GM12878 (cell line): ENCODE measurements around the gene NRG3. TPM values are rescaled to one million over a fixed set of nuclear protein-coding genes. Genes with fewer than 3 reads are reported as not detected.

Source experiments
- ATAC-seq: fragments of 200-7000 bp; cut with Tn5 transposase; 3 replicates; pipeline ENCODE4 v1.9.1; 2020; ENCODE audit warnings: mild to moderate bottlenecking, moderate library complexity
- BruUV-seq: library from RNA; stranded (reverse); fragments of 400-500 nt; replicated peaks from 2 replicates; lab custom pipeline; 2021; lab: Mats Ljungman, UMichigan
- CTCF ChIA-PET: fragments of 300-600 bp; sonication (Branson Sonifier 250); formaldehyde crosslinking; extraction: SDS; loops from one replicate; lab custom pipeline; 2021; ENCODE audit warnings: inconsistent platforms; lab: Yijun Ruan, JAX
- POLR2A ChIA-PET: fragments of 350-600 bp; formaldehyde crosslinking; extraction: SDS; loops from one replicate; lab custom pipeline; 2021; ENCODE audit warnings: inconsistent platforms; lab: Charles Lee
- RAD21 ChIA-PET: fragments of 300-600 bp; sonication (Branson Sonifier 250); formaldehyde crosslinking; loops from one replicate; lab custom pipeline; 2023; ENCODE audit warnings: antibody characterized with exemption; ENCODE audit not compliant: unreplicated experiment; lab: Charles Lee
- SMC1A ChIA-PET: fragments of 300-600 bp; sonication (Branson Sonifier 250); formaldehyde crosslinking; loops from one replicate; lab custom pipeline; 2023; ENCODE audit not compliant: unreplicated experiment, uncharacterized antibody; lab: Charles Lee
- DNase-seq: peaks from one replicate; pipeline ENCODE4 v3.0.0-alpha.2; 2011; ENCODE audit warnings: low read depth, low spot score
- FAIRE-seq: peaks from 3 replicates; lab custom pipeline; 2011; peaks lifted over from hg19 to GRCh38; lab: Jason Lieb, UNC
- H2AFZ ChIP-seq: 2 replicates; pipeline ENCODE4 v1.6.0; 2011; ENCODE audit warnings: low read depth, low read length, control low read depth; ENCODE audit not compliant: control insufficient read depth
- H3K27ac ChIP-seq: 2 replicates; pipeline ENCODE4 v1.5.1; 2011; ENCODE audit warnings: control low read depth; ENCODE audit not compliant: control insufficient read depth, insufficient read depth
- H3K27me3 ChIP-seq, 2 experiments: replicated peaks in 1 of 2; 2 replicates each; pipeline versions ENCODE4 v1.6.0 to v1.6.1; 2011; ENCODE audit warnings: low read length in 1 of 2; ENCODE audit not compliant: control insufficient read depth in 2 of 2, insufficient read depth in 2 of 2
- H3K36me3 ChIP-seq, 2 experiments: 2 replicates each; pipeline ENCODE4 v1.5.1; 2011; ENCODE audit warnings: low read length in 1 of 2; ENCODE audit not compliant: control insufficient read depth in 2 of 2, insufficient read depth in 2 of 2
- H3K4me1 ChIP-seq: 2 replicates; pipeline ENCODE4 v1.6.1; 2011; ENCODE audit warnings: mild to moderate bottlenecking, low read length, moderate library complexity, mixed read lengths; ENCODE audit not compliant: control insufficient read depth, insufficient read depth
- H3K4me2 ChIP-seq: 2 replicates; pipeline ENCODE4 v1.6.0; 2011; ENCODE audit warnings: control low read depth; ENCODE audit not compliant: control insufficient read depth, insufficient read depth
- H3K4me3 ChIP-seq: fragments of 200-600 bp; sonication (generic); 2 replicates; pipeline ENCODE4 v1.5.1; 2016
- H3K79me2 ChIP-seq: 2 replicates; pipeline ENCODE4 v1.6.0; 2011; ENCODE audit warnings: low read length; ENCODE audit not compliant: control insufficient read depth, insufficient read depth
- H3K9ac ChIP-seq: 2 replicates; pipeline ENCODE4 v1.8.0; 2011; ENCODE audit warnings: low read length, control low read depth, mixed read lengths; ENCODE audit not compliant: control insufficient read depth, insufficient read depth
- H3K9me3 ChIP-seq: replicated peaks from 3 replicates; pipeline ENCODE4 v1.5.1; 2011; ENCODE audit warnings: mild to moderate bottlenecking, low read length; ENCODE audit not compliant: control insufficient read depth, insufficient read depth
- H4K20me1 ChIP-seq: 2 replicates; pipeline ENCODE4 v1.6.0; 2011; ENCODE audit not compliant: control insufficient read depth, insufficient read depth
- CREB1 ChIP-seq: IDR thresholded peaks from 2 replicates; pipeline ENCODE4 v1.6.1; 2012; ENCODE audit warnings: low read depth, mild to moderate bottlenecking, inconsistent platforms
- E4F1 ChIP-seq: fragments of 450-650 bp; IDR thresholded peaks from 2 replicates; pipeline ENCODE4 v1.6.1; 2018; ENCODE audit warnings: borderline replicate concordance, mild to moderate bottlenecking; ENCODE audit not compliant: partially characterized antibody
- JUNB ChIP-seq: IDR thresholded peaks from 2 replicates; pipeline ENCODE4 v1.6.1; 2016; ENCODE audit warnings: antibody characterized with exemption, mild to moderate bottlenecking
- KLF5 ChIP-seq: fragments of 450-650 bp; IDR thresholded peaks from 2 replicates; pipeline ENCODE4 v1.6.1; 2014; ENCODE audit warnings: mild to moderate bottlenecking; ENCODE audit not compliant: partially characterized antibody
- NRF1 ChIP-seq: conservative IDR thresholded peaks from 2 replicates; pipeline ENCODE4 v1.6.1; 2011; ENCODE audit warnings: mild to moderate bottlenecking, low read depth, low read length, improper control_type of control experiment
- RAD51 ChIP-seq: fragments of 450-650 bp; IDR thresholded peaks from 2 replicates; pipeline ENCODE4 v1.6.1; 2016; ENCODE audit warnings: moderate library complexity, mild to moderate bottlenecking, inconsistent platforms
- USF1 ChIP-seq: IDR thresholded peaks from 2 replicates; pipeline ENCODE4 v1.6.1; 2011; ENCODE audit warnings: borderline replicate concordance, low read depth, mild to moderate bottlenecking, moderate library complexity, mixed read lengths, low read length; ENCODE audit not compliant: insufficient read depth; ENCODE audit errors: extremely low read length
- WGBS: methylation state at CpG from one replicate; pipeline ENCODE4 v1.1.6; 2016; ENCODE audit warnings: low lambda C conversion rate; ENCODE audit not compliant: insufficient replicate concordance, insufficient coverage; ENCODE audit errors: missing lambda C conversion rate; 5-methylcytosine and 5-hydroxymethylcytosine counted together
- in situ Hi-C: fragments of 300-500 bp; cut with MboI; formaldehyde crosslinking; loops from 9 replicates; pipeline ENCODE4 v1.14.3; 2018; ENCODE audit warnings: mixed read lengths
- intact Hi-C: fragments of 100-400 bp; cut with micrococcal nuclease; formaldehyde crosslinking; loops from one replicate; pipeline ENCODE4 v1.14.2; 2022; ENCODE audit not compliant: unreplicated experiment
- polyA plus RNA-seq, 11 experiments: library from polyadenylated mRNA; depleted of rRNA in 4 of 11; unstranded in 6 of 11; stranded (reverse) in 5 of 11; fragments of >200 nt; fragmentation: Nextera tagmentation in 4 of 11; fragmentation: Illumina TruSeq in 1 of 11; extraction: Ambion mirVana in 4 of 11; extraction: Trizol in 1 of 11; gene quantifications; 1 replicate in 1 of 11; 2 replicates in 10 of 11; pipeline versions ENCODE4 v1.2.1 to v1.2.3, GENCODE V29; 2011 to 2016; ENCODE audit warnings: inconsistent platforms in 2 of 11, missing spikeins in 2 of 11, low read depth in 1 of 11
- total RNA-seq, 4 experiments: library from RNA; depleted of rRNA in 3 of 4; stranded (reverse); fragments of >200 nt in 3 of 4; fragmentation: Illumina TruSeq in 1 of 4; extraction: Trizol in 1 of 4; gene quantifications; 2 replicates each; pipeline versions ENCODE4 v1.2.1 to v1.2.3, GENCODE V29; 2013 to 2021
- TF ChIP-seq, protein P1 (sequence below): fragments of 450-650 bp; formaldehyde crosslinking; IDR thresholded peaks from 2 replicates; pipeline ENCODE4 v1.4.0; 2022; ENCODE audit warnings: mild to moderate bottlenecking, moderate library complexity
- TF ChIP-seq, protein P2 (sequence below): fragments of 450-650 bp; IDR thresholded peaks from 2 replicates; pipeline ENCODE4 v1.6.1; 2017; ENCODE audit warnings: borderline replicate concordance

NRG3 gene
- total and polyA plus RNA-seq, 10 of the 15 experiments (the other 5 are each of a cell fraction or from before 2014, with no cell fraction given) = 0.03 to 0.41 (median 0.17) TPM; not detected in 3

DNA sequence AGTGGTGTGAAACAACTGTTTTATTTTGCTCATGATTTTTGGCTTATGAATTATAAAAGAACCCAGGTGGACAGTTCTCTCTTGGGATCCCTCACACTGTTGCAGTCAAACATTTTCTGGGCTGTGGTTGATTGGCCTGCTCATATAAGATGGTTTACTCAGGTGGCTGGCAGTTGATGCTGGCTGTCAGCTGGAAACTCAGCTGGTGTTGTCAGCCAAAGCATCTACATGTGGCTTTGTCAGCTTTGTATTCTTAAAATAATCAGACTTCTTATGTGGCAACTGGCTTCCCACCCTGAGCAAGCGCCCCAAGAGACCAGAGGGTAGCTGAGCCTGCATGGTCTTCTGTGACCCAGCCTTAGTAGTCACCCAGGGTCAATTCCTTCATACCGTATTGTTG lies 534.7 kb downstream of the NRG3 start:
- POLR2A ChIA-PET = no interaction called here
- intact Hi-C loops = no loop called here

DNA sequence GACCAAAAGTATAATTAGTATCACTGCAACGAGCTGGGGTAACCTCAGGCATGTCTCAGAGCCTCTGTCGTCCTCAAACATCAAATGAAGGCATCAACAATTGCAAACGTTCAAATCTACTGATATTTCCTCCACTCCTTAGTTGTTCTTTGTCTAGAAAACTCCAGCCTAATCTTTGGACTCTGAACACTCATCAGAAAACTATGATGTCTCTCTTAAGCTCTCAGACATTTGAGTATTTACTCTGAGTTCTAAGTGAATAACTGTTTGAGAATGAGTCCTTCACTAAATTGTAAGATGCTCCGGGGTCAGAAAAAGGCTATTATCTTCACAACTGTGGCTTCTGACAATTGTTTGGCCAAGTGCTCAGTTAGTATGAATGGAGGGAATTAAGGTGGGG lies 536.4 kb downstream of the NRG3 start:
- ChIA-PET SMC1A (no interaction called here), RAD21 (no interaction called here), CTCF (interaction anchor here (0.8 kb wide), 1 partner anchor 17 kb away, joined by 3 read pairs; no protein-coding TSS in a partner anchor), POLR2A (no interaction called here)
- Histone ChIP-seq H3K36me3 (no peaks in the 10 kb centered on the region), H3K27ac (no peak overlapping the region), H3K27me3 (no peaks in the 10 kb centered on the region), H3K4me3 (no peak overlapping the region), H4K20me1 (no peaks in the 10 kb centered on the region), H3K79me2 (no peaks in the 10 kb centered on the region), H3K4me1 (no peaks in the 10 kb centered on the region), H3K9me3 (no peaks in the 10 kb centered on the region), H2AFZ (no peak overlapping the region), H3K9ac (no peak overlapping the region), H3K4me2 (no peak overlapping the region)
- WGBS = 19% methylated on average over 4 of the region's 4 CpGs
- DNase-seq (no peak), ATAC-seq (no peak), FAIRE-seq (no peak)
- in situ Hi-C loops (no loop called here), intact Hi-C loops (no loop called here)
- no TSS peak for BruUV-seq
- TF ChIP-seq NRF1 (no peak), JUNB (no peak), E4F1 (no peak), USF1 (no peak)
- TF ChIP-seq, protein P1, sequence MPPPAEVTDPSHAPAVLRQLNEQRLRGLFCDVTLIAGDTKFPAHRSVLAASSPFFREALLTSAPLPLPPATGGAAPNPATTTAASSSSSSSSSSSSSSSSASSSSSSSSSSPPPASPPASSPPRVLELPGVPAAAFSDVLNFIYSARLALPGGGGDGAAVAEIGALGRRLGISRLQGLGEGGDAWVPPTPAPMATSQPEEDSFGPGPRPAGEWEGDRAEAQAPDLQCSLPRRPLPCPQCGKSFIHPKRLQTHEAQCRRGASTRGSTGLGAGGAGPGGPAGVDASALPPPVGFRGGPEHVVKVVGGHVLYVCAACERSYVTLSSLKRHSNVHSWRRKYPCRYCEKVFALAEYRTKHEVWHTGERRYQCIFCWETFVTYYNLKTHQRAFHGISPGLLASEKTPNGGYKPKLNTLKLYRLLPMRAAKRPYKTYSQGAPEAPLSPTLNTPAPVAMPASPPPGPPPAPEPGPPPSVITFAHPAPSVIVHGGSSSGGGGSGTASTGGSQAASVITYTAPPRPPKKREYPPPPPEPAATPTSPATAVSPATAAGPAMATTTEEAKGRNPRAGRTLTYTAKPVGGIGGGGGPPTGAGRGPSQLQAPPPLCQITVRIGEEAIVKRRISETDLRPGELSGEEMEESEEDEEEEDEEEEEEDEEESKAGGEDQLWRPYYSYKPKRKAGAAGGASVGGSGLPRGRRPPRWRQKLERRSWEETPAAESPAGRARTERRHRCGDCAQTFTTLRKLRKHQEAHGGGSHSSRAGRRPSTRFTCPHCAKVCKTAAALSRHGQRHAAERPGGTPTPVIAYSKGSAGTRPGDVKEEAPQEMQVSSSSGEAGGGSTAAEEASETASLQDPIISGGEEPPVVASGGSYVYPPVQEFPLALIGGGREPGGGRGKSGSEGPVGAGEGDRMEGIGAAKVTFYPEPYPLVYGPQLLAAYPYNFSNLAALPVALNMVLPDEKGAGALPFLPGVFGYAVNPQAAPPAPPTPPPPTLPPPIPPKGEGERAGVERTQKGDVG = no peak

More for the DNA sequence above, 534.7 kb downstream of the NRG3 start:
- no peaks in the 10 kb centered on the region for H3K36me3 ChIP-seq
- no peak overlapping the region for H3K9ac ChIP-seq
- BruUV-seq = no TSS peak
- TF ChIP-seq, protein P2, sequence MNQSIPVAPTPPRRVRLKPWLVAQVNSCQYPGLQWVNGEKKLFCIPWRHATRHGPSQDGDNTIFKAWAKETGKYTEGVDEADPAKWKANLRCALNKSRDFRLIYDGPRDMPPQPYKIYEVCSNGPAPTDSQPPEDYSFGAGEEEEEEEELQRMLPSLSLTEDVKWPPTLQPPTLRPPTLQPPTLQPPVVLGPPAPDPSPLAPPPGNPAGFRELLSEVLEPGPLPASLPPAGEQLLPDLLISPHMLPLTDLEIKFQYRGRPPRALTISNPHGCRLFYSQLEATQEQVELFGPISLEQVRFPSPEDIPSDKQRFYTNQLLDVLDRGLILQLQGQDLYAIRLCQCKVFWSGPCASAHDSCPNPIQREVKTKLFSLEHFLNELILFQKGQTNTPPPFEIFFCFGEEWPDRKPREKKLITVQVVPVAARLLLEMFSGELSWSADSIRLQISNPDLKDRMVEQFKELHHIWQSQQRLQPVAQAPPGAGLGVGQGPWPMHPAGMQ = no peak
- TF ChIP-seq KLF5 (no peak), CREB1 (no peak), RAD51 (no peak)
- 5% methylated on average over 2 of the region's 2 CpGs for WGBS
- CTCF ChIA-PET = no interaction called here
- no peaks in the 10 kb centered on the region for H3K9me3 ChIP-seq
- no peak overlapping the region for H3K4me2 ChIP-seq
- H4K20me1 ChIP-seq = no peaks in the 10 kb centered on the region
- SMC1A ChIA-PET = no interaction called here
- no peak overlapping the region for H3K4me3 ChIP-seq
- H2AFZ ChIP-seq = no peak overlapping the region
- in situ Hi-C loops = no loop called here
- ATAC-seq (no peak), DNase-seq (no peak), FAIRE-seq (no peak)
- H3K4me1 ChIP-seq = no peaks in the 10 kb centered on the region
- H3K27ac ChIP-seq = no peak overlapping the region
- H3K79me2 ChIP-seq = no peaks in the 10 kb centered on the region
- RAD21 ChIA-PET = no interaction called here
- no peaks in the 10 kb centered on the region for H3K27me3 ChIP-seq
